Endothelial cell of umbilical vein (primary cell): ENCODE data around the gene RLN1. TPM values are rescaled to one million over a fixed set of nuclear protein-coding genes. Genes with fewer than 3 reads are reported as not detected.

Experiments
- BruUV-seq: library from RNA; stranded (reverse); fragments of 400-500 nt; replicated peaks from 2 replicates; lab custom pipeline; 2021; lab: Mats Ljungman, UMichigan
- CTCF ChIA-PET: fragments of 300-600, 350-600 bp; sonication (Branson Sonifier 250); formaldehyde crosslinking; loops from one replicate; lab custom pipeline; 2021; ENCODE audit warnings: antibody characterized with exemption, inconsistent platforms; lab: Charles Lee
- POLR2A ChIA-PET: fragments of 300-600, 350-600 bp; sonication (Branson Sonifier 250); formaldehyde crosslinking; loops from one replicate; lab custom pipeline; 2021; ENCODE audit warnings: antibody characterized with exemption, inconsistent platforms; lab: Charles Lee
- DNase-seq: peaks from one replicate; pipeline ENCODE4 v3.0.0-alpha.2; 2011; ENCODE audit warnings: low read depth, low spot score
- FAIRE-seq: peaks from 2 replicates; lab custom pipeline; 2011; peaks lifted over from hg19 to GRCh38; lab: Jason Lieb, UNC
- H2AFZ ChIP-seq: 2 replicates; pipeline ENCODE4 v1.6.0; 2012; ENCODE audit warnings: low read depth, low read length, control low read depth, inconsistent platforms
- H3K27ac ChIP-seq: 2 replicates; pipeline ENCODE4 v1.5.1; 2011; ENCODE audit warnings: low read depth, mild to moderate bottlenecking, control low read depth, low read length, moderate library complexity; ENCODE audit not compliant: insufficient read depth
- H3K27me3 ChIP-seq, 2 experiments: 2 replicates each; pipeline versions ENCODE4 v1.6.0 to v1.6.1; 2011; ENCODE audit warnings: low read length in 2 of 2, mixed read lengths in 1 of 2; ENCODE audit not compliant: control insufficient read depth in 2 of 2, insufficient read depth in 2 of 2
- H3K36me3 ChIP-seq, 2 experiments: 2 replicates in 1 of 2; 3 replicates in 1 of 2; pipeline ENCODE4 v1.5.1; 2011; ENCODE audit warnings: low read length in 2 of 2, mild to moderate bottlenecking in 1 of 2, moderate library complexity in 1 of 2; ENCODE audit not compliant: control insufficient read depth in 2 of 2, insufficient read depth in 2 of 2; ENCODE audit errors: extremely low read depth in 1 of 2
- H3K4me1 ChIP-seq: 3 replicates; pipeline ENCODE4 v1.5.1; 2011; ENCODE audit warnings: mild to moderate bottlenecking, low read length; ENCODE audit not compliant: control insufficient read depth, insufficient read depth; ENCODE audit errors: extremely low read depth
- H3K4me2 ChIP-seq: 2 replicates; pipeline ENCODE4 v1.6.1; 2011; ENCODE audit warnings: low read length, control low read depth, mixed read lengths; ENCODE audit not compliant: insufficient read depth
- H3K4me3 ChIP-seq, 3 experiments: fragments of 200-600 bp in 1 of 3; sonication (generic), shearing (Covaris generic) in 1 of 3; replicated peaks in 1 of 3; 2 replicates each; pipeline ENCODE4 v1.5.1; 2011 to 2016; ENCODE audit warnings: control low read depth in 3 of 3, low read length in 3 of 3, mild to moderate bottlenecking in 2 of 3, inconsistent platforms in 1 of 3, low read depth in 1 of 3, moderate library complexity in 1 of 3; ENCODE audit not compliant: insufficient read depth in 1 of 3
- H3K79me2 ChIP-seq: 2 replicates; pipeline ENCODE4 v1.6.0; 2012; ENCODE audit warnings: low read length, inconsistent platforms; ENCODE audit not compliant: control insufficient read depth, insufficient read depth
- H3K9ac ChIP-seq: replicated peaks from 2 replicates; pipeline ENCODE3; 2011; ENCODE audit warnings: low read length, control low read depth; ENCODE audit not compliant: insufficient read depth; ENCODE audit errors: extremely low read depth
- H3K9me1 ChIP-seq: replicated peaks from 3 replicates; pipeline ENCODE4 v1.6.0; 2011; ENCODE audit warnings: mild to moderate bottlenecking, low read length; ENCODE audit not compliant: control insufficient read depth, insufficient read depth; ENCODE audit errors: extremely low read depth
- H3K9me3 ChIP-seq: replicated peaks from 2 replicates; pipeline ENCODE4 v1.5.1; 2012; ENCODE audit warnings: low read length, inconsistent platforms; ENCODE audit not compliant: control insufficient read depth, insufficient read depth
- H4K20me1 ChIP-seq: replicated peaks from 2 replicates; pipeline ENCODE3; 2011; ENCODE audit warnings: mild to moderate bottlenecking, low read length; ENCODE audit not compliant: control insufficient read depth, insufficient read depth; ENCODE audit errors: extremely low read depth
- CTCF ChIP-seq, 2 donors: IDR thresholded peaks; 1 replicate in 1 of 2; 2 replicates in 1 of 2; pipeline ENCODE4 v1.5.1; 2011; ENCODE audit warnings: low read length in 2 of 2, mild to moderate bottlenecking in 2 of 2, moderate library complexity in 2 of 2, control low read depth in 1 of 2, inconsistent platforms in 1 of 2, low read depth in 1 of 2; ENCODE audit not compliant: insufficient read depth in 1 of 2; ENCODE audit errors: extremely low read depth in 1 of 2
- EZH2 ChIP-seq: IDR thresholded peaks from 2 replicates; pipeline ENCODE4 v1.6.1; 2012; ENCODE audit warnings: borderline replicate concordance, low read depth, mild to moderate bottlenecking, moderate library complexity, low read length, inconsistent platforms; ENCODE audit not compliant: severe bottlenecking
- FOS ChIP-seq: IDR thresholded peaks from 2 replicates; pipeline ENCODE4 v1.6.1; 2011; ENCODE audit warnings: mild to moderate bottlenecking, low read length, moderate library complexity, borderline replicate concordance; ENCODE audit not compliant: insufficient read depth
- GATA2 ChIP-seq: IDR thresholded peaks from 2 replicates; pipeline ENCODE4 v1.7.0; 2011; ENCODE audit warnings: low read depth, mild to moderate bottlenecking, moderate library complexity, mixed read lengths, low read length; ENCODE audit not compliant: insufficient read length, insufficient read depth
- JUN ChIP-seq: IDR thresholded peaks from 2 replicates; pipeline ENCODE4 v1.6.1; 2011; ENCODE audit warnings: borderline replicate concordance, low read depth; ENCODE audit not compliant: insufficient read length, insufficient read depth
- MAX ChIP-seq: IDR thresholded peaks from 2 replicates; pipeline ENCODE4 v1.6.1; 2011; ENCODE audit not compliant: insufficient read depth, insufficient read length
- MYC ChIP-seq: IDR thresholded peaks from one replicate; pipeline ENCODE4 v1.6.1; 2011; ENCODE audit warnings: mild to moderate bottlenecking, low read depth, low read length
- POLR2A ChIP-seq: IDR thresholded peaks from 2 replicates; pipeline ENCODE4 v1.6.1; 2012; ENCODE audit warnings: low read depth, mild to moderate bottlenecking, control low read depth, low read length
- POLR2AphosphoS5 ChIP-seq: IDR thresholded peaks from 2 replicates; pipeline ENCODE4 v1.6.1; 2012; ENCODE audit warnings: low read depth, mild to moderate bottlenecking, control low read depth, low read length, moderate library complexity; ENCODE audit not compliant: insufficient read depth
- dilution Hi-C: fragments of 300-500 bp; cut with MboI; formaldehyde crosslinking; loops from one replicate; pipeline ENCODE4 v1.15.0; 2019; ENCODE audit warnings: low sequenced_read_pairs; ENCODE audit not compliant: extremely low pct_ligation_motif_present
- intact Hi-C: fragments of 100-400 bp; cut with micrococcal nuclease; formaldehyde crosslinking; loops from one replicate; pipeline ENCODE4 v1.10.0; 2022
- polyA plus RNA-seq, 4 experiments: library from polyadenylated mRNA; depleted of rRNA in 3 of 4; stranded (reverse) in 3 of 4; unstranded in 1 of 4; fragments of >200 nt; gene quantifications; 2 replicates each; pipeline versions ENCODE4 v1.2.1 to v1.2.3, GENCODE V29; 2011 to 2012; ENCODE audit warnings: missing spikeins in 1 of 4
- total RNA-seq: library from RNA; stranded (reverse); gene quantifications from 2 replicates; pipeline ENCODE4 v1.2.3, GENCODE V29; 2021

Gene RLN1
- total and polyA plus RNA-seq, 2 donors (not counting 3 experiments of a cell fraction or from before 2014, with no cell fraction given) = not detected

GRCh38 chr9:5364294-5365024 is 24.8 kb upstream of the RLN1 start:
- DNase-seq (peak; percentile 35), FAIRE-seq (no peak)
- no peaks in the 10 kb centered on the region for H3K79me2 ChIP-seq
- no peak overlapping the region for H3K4me2 ChIP-seq
- no peak overlapping the region for H3K27ac ChIP-seq
- H3K9me1 ChIP-seq = no peaks in the 10 kb centered on the region
- TF ChIP-seq JUN (no peak), CTCF (IDR thresholded peaks at IDR 0.05; ENCODE audit: extremely low read depth in 1 of 2, insufficient read depth in 1 of 2, low read depth in 1 of 2, low read length in 2 of 2) (no peak), FOS (no peak), MAX (no peak), EZH2 (no peak), POLR2AphosphoS5 (no peak), POLR2A (no peak), GATA2 (no peak), MYC (no peak)
- dilution Hi-C loops = no loop called here
- no peaks in the 10 kb centered on the region for H3K36me3 ChIP-seq
- no TSS peak for BruUV-seq
- no peaks in the 10 kb centered on the region for H3K9me3 ChIP-seq
- no peak overlapping the region for H3K9ac ChIP-seq
- H3K27me3 ChIP-seq = no peaks in the 10 kb centered on the region
- H3K4me1 ChIP-seq = no peaks in the 10 kb centered on the region
- H4K20me1 ChIP-seq = peaks cover 2% of the 10 kb centered on the region
- intact Hi-C loops = no loop called here
- H3K4me3 ChIP-seq = no peak overlapping the region
- ChIA-PET POLR2A (no interaction called here), CTCF (interaction anchor here (1.2 kb wide), 1 partner anchor 52 kb away, joined by 3 read pairs; no protein-coding TSS in a partner anchor)
- no peak overlapping the region for H2AFZ ChIP-seq
